DMS153 treated with DMSO at 0.1 percent for 48 hours (cell line): Measurements from ENCODE around the gene C19orf25.
"Not testable (repeated sequence)": the region's sequence is repeated elsewhere in the genome, so short reads cannot be mapped to it uniquely, and the experiment has no call there.

Source experiments
- DNase-seq: peaks from one replicate; lab custom pipeline; 2025; ENCODE audit not compliant: unreplicated experiment; lab: John Stamatoyannopoulos, UW

Gene C19orf25

GRCh38 chr19:1481893-1482360 is 2.9 kb upstream of the C19orf25 start:
- no peak for DNase-seq

DNA sequence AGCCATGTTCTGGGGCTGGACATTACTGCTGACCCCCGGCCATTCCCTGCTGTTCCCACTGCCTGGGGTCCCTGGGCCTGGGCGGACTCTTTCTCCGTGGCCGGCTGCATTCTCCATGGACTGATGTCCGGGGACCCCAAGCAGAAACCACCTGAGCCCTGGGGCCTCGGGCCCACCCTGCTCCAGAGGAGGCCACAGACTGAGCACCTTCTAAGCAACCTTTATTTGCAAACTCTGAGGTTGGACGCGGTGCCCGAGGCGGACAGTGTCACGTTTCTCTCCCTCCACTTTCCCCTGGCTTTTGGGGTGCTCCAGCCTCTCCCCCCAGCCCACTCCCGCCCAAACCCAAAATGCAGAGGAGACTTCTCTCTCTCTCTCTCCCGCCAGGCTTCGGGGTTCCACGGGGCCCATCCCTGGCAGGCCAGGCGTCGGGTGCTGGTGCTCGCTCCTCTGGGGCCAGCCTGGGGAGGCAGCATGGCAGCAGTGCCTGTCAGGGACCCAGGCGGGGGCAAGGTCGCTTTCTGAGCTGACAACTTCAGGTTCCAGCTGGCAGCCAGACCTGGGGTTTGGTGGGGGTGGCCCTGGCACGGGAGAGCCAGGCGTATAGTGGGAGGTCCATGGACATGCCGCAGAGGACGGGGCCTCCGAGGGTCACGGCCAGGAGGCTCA is 2.3 kb upstream of the C19orf25 start:
- no peak for DNase-seq

GRCh38 chr19:1477056-1477455 is 2.0 kb downstream of the C19orf25 start:
- DNase-seq: not testable (repeated sequence)

GRCh38 chr19:1475751-1476437 is 3.1 kb downstream of the C19orf25 start:
- no peak for DNase-seq

DNA sequence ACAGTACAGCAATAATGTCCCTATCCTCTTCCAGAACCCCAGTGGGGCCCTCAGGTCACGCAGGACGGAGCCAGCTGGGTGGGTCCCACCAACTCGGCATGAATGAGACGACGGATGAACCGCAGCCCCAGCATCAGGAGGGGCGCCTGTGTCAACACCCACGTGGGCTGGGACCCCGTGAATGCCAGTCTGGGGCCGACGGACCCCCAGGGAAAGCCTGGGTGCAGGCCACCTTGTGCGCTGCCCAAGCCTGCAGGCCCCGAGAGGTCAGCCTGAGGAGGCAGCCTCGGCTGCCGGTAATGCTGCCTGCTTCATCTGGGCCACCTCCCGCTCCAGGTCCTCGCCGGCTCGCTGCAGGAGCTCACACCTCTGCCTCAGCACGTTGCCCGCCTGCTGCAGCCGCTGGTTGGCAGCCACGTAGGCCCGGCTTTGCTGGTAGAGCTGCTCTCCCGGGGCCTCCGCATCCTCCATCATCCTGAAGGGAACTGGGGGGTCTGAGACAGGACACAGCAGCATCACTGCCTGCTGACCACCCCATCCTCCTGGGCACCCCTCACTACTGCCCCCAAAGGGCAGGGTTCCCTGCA is 4.2 kb downstream of the C19orf25 start:
- no peak for DNase-seq

DNA sequence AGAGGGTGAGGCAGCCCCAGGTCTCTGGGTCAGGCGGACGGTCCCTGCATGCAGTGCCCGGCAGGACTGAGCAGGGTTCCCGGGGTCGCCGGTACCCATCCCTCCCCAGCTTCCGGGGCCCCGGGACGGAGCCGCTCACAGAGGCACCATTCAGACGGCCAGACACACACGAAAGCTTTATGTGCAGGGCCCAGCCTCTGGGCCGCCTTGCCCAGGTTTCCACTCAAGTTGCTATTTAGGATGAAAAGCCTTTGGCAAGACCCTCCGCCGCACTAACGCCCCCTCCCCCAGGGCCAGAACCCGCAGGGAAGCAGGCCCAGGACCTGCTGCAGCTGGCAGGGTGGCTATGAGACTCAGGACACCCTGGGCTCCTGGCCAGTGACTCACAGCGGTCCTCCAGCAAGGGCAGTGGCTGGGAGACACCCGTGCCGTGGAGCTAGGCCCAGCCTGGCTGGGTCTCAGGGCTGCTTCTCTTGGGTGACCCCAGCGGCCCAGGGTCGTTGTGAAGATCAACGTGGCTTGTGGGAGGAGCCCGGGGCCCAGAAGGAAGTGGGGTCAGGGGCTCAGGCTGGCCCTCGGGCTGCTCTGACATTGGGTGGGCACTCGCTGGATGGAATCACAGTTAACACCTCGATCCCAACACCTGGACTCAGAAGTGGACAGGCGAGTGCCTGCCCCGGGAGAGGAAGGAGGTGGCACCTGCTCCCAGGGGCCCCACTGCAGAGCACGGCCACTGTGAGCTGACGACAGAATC is 4.8 kb downstream of the C19orf25 start:
- no peak for DNase-seq

- no peak for DNase-seq
Measured at GRCh38 chr19:1473085-1473851, 5.7 kb downstream of the C19orf25 start.

DNA sequence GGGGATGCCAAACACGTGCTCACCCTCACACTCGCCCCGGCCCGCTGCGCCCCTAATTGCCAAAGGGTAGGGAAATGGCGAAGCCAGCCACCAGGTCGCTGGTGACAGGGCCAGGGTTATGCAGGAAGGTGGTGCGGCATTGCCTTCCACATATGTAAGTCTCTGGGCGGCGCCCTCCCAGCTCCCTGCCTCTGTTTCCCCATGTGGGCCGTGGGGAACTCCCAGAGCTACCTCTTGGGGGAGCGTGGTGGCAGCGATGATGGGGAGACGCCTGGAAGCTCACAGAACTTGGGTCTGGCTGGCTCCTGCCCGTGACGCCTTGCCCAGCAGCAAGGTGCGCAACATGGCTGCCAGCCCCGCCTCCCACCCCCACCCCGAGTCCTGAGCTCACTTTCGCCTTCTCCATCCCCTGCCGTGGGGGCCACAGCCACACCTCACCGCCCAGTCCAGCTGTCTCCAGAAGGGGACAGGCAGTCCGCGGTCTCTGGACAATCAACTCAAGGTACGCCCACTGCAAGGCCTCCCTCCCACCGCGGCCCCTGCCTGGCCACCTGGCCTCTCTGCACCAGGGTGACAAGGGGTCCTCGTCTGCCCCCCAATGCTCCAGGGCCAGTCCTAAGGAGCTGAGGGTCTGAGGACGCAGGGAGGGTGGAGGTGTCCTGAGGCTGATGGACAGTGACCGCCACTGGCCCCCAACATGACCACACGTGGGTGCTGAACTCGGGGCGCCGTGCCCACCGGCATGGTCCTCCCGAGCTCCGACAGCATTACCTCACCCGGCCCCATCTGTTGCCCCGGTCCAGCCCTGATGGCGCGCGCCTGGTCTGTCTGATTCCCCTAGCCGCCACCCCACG is 6.6 kb downstream of the C19orf25 start:
- no peak for DNase-seq

DNA sequence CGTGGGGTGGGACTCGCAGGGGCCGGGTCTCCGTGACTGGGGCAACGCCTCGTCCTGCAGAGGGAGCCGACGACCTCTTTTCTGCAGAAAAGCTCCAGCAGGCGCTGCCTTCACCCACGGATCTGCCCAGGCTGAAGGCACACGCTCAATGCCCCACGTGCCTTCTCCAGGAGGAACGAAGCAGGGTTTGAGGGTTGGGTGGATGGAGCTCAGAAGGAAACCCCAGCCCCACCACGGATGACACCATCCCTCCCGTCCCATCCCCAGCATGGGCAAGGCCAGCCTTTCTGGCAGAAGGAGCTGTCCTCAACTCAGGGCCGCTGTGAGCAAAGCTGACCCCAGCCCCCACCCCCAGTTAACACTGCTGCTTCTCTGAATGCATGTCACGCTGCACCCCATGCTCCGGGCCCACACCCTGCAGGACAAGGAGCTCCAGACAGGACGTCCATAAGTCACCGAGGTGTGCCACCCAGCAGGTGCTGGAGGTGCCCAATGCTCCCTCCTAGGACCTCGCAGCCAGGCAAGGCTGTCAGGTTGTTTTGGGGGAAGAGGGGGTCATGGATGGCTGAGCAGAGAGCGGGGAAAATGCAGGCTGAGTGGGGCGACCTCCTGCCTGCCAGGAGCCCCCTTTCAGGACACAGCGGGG is 7.4 kb downstream of the C19orf25 start:
- no peak for DNase-seq

- no peak for DNase-seq
Measured at GRCh38 chr19:1471010-1471514, 8.0 kb downstream of the C19orf25 start.

DNA sequence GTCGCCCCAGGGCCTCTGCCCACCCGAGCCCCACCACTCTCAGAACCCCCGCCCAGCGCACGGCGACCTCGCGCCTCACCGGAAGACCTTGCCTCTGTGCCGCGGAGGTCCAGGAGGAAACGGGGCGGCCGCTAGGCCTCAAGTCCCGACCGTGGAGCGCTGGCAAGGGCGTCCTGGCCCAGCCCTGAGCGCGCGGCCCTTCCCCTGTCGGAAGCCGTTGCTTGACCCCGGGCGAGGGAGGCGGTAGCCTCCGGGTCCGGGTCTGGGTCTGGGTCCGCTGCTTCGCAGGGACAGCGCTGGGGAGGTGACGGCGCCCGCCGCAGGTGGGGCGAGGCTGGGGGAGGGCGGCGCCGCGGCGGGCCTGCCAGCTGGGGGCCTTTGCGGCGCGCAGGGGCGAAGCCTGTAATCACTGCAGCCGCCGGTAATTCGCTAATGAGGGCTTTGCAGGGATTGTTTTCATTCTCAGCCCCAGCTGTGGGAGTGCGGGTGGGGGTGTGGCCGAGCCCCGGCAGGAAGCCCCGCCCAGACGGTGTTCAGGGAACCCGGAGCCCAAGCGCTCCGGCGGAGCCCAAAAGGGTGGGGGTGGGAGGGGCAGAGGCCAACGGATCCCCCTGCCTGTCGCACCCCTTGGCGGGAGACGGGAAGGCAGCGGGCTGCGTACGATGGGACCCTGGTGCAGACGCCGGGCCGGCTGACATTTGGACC is 8.6 kb downstream of the C19orf25 start:
- no peak for DNase-seq

DNA sequence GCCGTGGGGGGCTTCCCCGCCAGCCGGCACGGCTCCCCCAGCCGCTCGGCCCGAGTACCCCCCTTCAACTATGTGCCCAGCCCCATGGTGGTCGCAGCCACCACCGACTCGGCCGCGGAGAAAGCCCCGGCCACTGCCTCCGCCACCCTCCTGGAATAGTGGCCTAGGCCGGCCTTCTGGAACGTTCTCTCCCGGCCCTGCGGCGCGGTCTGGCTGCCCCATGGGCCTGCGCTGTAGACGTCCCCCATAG is 9.0 kb downstream of the C19orf25 start:
- DNase-seq: no peak

DNA sequence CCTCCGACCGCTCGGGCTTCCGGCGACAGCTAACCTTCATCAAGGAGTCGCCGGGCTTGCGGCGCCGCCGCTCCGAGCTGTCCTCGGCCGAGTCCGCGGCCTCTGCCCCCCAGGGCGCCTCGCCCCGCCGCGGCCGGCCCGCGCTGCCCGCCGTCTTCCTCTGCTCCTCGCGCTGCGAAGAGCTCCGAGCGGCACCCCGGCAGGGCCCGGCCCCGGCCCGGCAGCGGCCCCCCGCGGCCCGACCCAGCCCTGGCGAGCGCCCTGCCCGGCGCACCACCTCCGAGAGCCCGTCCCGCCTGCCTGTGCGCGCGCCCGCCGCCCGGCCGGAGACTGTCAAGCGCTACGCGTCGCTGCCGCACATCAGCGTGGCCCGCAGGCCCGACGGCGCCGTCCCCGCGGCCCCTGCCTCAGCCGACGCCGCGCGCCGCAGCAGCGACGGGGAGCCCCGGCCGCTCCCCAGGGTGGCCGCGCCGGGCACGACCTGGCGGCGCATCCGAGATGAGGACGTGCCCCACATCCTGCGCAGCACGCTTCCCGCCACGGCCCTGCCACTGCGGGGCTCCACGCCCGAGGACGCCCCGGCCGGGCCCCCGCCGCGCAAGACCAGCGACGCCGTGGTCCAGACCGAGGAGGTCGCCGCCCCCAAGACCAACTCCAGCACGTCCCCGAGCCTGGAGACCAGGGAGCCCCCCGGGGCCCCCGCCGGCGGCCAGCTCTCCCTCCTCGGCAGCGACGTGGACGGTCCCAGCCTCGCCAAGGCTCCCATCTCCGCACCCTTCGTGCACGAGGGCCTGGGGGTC is 9.6 kb downstream of the C19orf25 start:
- no peak for DNase-seq

DNA sequence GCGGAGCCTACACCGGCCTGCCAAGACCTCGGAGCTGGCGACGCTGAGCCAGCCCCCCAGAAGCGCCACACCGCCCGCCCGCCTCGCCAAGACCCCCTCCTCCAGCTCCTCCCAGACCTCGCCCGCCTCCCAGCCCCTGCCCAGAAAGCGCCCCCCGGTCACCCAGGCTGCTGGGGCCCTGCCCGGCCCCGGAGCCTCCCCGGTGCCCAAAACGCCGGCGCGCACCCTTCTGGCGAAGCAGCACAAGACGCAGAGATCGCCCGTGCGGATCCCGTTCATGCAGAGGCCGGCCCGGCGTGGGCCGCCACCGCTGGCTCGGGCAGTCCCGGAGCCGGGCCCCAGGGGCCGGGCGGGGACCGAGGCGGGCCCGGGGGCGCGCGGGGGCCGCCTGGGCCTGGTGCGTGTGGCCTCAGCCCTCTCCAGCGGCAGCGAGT is 10.2 kb downstream of the C19orf25 start:
- no peak for DNase-seq

DNA sequence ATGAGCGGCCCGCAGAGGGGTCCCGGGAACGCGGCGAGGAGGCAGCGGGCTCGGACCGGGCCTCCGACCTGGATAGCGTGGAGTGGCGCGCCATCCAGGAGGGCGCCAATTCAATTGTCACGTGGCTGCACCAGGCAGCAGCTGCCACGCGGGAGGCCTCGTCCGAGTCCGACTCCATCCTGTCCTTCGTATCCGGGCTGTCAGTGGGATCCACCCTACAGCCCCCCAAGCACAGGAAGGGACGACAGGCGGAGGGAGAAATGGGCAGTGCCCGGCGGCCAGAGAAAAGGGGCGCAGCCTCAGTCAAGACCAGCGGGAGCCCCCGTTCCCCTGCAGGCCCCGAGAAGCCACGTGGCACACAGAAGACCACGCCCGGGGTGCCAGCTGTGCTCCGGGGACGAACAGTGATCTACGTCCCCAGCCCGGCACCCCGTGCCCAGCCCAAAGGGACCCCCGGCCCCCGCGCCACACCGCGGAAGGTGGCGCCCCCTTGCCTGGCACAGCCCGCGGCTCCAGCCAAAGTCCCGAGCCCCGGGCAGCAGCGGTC is 10.7 kb downstream of the C19orf25 start:
- DNase-seq: no peak

DNA sequence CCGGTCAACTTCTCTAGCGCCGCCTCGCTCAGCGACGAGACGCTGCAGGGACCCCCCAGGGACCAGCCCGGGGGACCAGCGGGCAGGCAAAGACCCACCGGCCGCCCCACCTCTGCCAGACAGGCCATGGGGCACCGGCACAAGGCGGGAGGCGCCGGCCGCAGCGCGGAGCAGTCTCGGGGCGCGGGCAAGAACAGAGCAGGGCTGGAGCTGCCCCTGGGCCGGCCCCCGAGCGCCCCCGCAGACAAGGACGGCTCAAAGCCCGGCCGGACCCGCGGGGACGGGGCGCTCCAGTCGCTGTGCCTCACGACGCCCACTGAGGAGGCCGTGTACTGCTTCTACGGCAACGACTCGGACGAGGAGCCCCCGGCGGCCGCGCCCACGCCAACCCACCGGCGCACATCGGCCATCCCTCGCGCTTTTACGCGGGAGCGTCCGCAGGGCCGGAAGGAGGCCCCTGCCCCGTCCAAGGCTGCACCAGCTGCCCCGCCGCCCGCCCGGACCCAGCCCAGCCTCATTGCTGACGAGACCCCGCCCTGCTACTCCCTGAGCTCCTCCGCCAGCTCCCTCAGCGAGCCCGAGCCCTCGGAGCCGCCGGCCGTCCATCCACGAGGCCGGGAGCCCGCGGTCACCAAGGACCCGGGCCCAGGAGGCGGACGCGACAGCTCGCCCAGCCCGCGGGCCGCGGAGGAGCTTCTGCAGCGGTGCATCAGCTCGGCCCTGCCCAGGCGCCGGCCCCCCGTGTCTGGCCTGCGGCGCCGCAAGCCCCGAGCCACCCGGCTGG is 11.3 kb downstream of the C19orf25 start:
- no peak for DNase-seq

DNA sequence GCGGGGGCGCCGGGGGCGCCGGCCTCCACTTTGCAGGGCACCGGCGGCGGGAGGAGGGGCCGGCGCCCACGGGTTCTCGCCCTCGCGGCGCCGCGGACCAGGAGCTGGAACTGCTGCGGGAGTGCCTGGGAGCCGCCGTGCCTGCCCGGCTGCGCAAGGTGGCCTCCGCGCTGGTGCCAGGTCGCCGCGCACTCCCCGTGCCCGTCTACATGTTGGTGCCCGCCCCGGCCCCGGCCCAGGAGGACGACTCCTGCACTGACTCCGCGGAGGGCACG is 11.9 kb downstream of the C19orf25 start:
- DNase-seq: no peak
